CD4-positive, alpha-beta T cell (primary cell): ENCODE measurements around the gene CDH16. TPM values are rescaled to one million over a fixed set of nuclear protein-coding genes. Genes with fewer than 3 reads are reported as not detected.

Experiments used
- ATAC-seq: fragments of 200-7000 bp; cut with Tn5 transposase; one replicate; pipeline ENCODE4 v1.10.0; 2022; ENCODE audit warnings: mild to moderate bottlenecking; ENCODE audit not compliant: poor library complexity
- CTCF ChIA-PET: fragments of 350-600 bp; sonication (Branson Sonifier 250); formaldehyde crosslinking; loops from one replicate; lab custom pipeline; 2021; ENCODE audit warnings: antibody characterized with exemption, inconsistent platforms; lab: Charles Lee
- POLR2A ChIA-PET: fragments of 350-600 bp; sonication (Branson Sonifier 250); formaldehyde crosslinking; loops from one replicate; lab custom pipeline; 2021; ENCODE audit warnings: antibody characterized with exemption, inconsistent platforms; lab: Charles Lee
- DNase-seq, 14 experiments: peaks; one replicate each; pipeline ENCODE4 v3.0.0-alpha.2; 2013 to 2020; ENCODE audit warnings: mixed read lengths in 2 of 14
- H3K27ac ChIP-seq, 2 donors: one replicate each; pipeline versions ENCODE4 v1.5.1 to v1.7.0; 2013; ENCODE audit warnings: low read length in 2 of 2, low read depth in 1 of 2, mild to moderate bottlenecking in 1 of 2
- H3K27me3 ChIP-seq, 2 experiments: 1 replicate in 1 of 2; 2 replicates in 1 of 2; pipeline versions ENCODE4 v1.6.1 to v1.7.0; 2013; ENCODE audit warnings: low read length in 2 of 2, control low read depth in 1 of 2, mild to moderate bottlenecking in 1 of 2, moderate library complexity in 1 of 2; ENCODE audit not compliant: insufficient read depth in 2 of 2, control insufficient read depth in 1 of 2
- H3K36me3 ChIP-seq: one replicate; pipeline ENCODE4 v1.6.1; 2013; ENCODE audit warnings: low read length, control low read depth; ENCODE audit not compliant: insufficient read depth
- H3K4me1 ChIP-seq: one replicate; pipeline ENCODE4 v1.6.1; 2013; ENCODE audit warnings: low read length, control low read depth; ENCODE audit not compliant: insufficient read depth
- H3K4me3 ChIP-seq: one replicate; pipeline ENCODE4 v1.5.1; 2013; ENCODE audit warnings: mild to moderate bottlenecking, low read length, moderate library complexity
- H3K9me3 ChIP-seq, 2 experiments: 1 replicate in 1 of 2; 2 replicates in 1 of 2; pipeline versions ENCODE4 v1.6.1 to v1.7.0; 2013; ENCODE audit warnings: low read length in 2 of 2, mild to moderate bottlenecking in 2 of 2, control low read depth in 1 of 2, moderate library complexity in 1 of 2; ENCODE audit not compliant: control insufficient read depth in 1 of 2, insufficient read depth in 1 of 2
- H3K27ac Mint-ChIP-seq: one replicate; pipeline ENCODE4 v1.8.0; 2020; ENCODE audit warnings: mixed read lengths
- H3K27me3 Mint-ChIP-seq: one replicate; pipeline ENCODE4 v1.8.0; 2021; ENCODE audit warnings: mixed read lengths
- H3K36me3 Mint-ChIP-seq: one replicate; pipeline ENCODE4 v1.8.0; 2021; ENCODE audit warnings: low read depth, mixed read lengths
- H3K4me1 Mint-ChIP-seq: one replicate; pipeline ENCODE4 v1.8.0; 2021; ENCODE audit warnings: low read depth, mixed read lengths
- H3K4me3 Mint-ChIP-seq: one replicate; pipeline ENCODE4 v1.8.0; 2020; ENCODE audit warnings: mild to moderate bottlenecking, mixed read lengths
- H3K9me3 Mint-ChIP-seq: one replicate; pipeline ENCODE4 v1.8.0; 2020; ENCODE audit warnings: mixed read lengths
- intact Hi-C, 2 experiments: fragments of 100-400 bp; cut with DNase I in 1 of 2; cut with micrococcal nuclease in 1 of 2; formaldehyde crosslinking; loops; one replicate each; pipeline versions ENCODE4 v1.15.1 to v1.9.0; 2023 to 2025; cut with DNase I, micrococcal nuclease
- total RNA-seq, 174 experiments: library from RNA in 2 of 174; stranded (reverse) in 2 of 174; gene quantifications; one replicate each; pipeline ENCODE4 v1.2.3 and lab custom pipeline; 2021 to 2026
- TF ChIP-seq, protein P1 (sequence below): fragments of 200-600 bp; IDR thresholded peaks from one replicate; pipeline ENCODE4 v1.8.0; 2022; ENCODE audit warnings: antibody characterized with exemption, mild to moderate bottlenecking

CDH16 gene
- total RNA-seq, 2 experiments from 2014 or later = not detected

DNA sequence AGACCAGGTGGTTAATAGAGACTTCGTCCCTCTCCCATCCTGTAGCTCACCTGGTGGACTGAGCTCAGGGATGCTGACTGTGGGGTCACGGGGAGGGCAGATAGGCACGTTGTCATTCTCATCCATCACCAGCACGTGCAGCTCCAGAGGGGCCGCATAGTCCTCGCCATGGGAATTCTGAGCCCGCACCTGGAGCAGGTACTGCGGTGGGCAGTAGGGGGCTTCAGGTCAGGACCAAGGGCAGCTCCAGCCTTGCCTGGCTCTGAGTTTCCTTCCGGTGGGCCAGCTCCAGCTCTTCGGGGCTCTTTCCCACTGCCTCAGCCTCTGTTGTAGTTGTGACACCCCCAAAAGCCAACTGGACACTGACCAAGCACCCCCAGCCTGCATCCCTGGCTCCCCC lies 5.6 kb downstream of the CDH16 start:
- Mint-ChIP-seq H3K36me3 (no peaks in the 10 kb centered on the region), H3K4me3 (no peak overlapping the region), H3K4me1 (no peaks in the 10 kb centered on the region), H3K27ac (no peak overlapping the region), H3K27me3 (no peaks in the 10 kb centered on the region), H3K9me3 (no peaks in the 10 kb centered on the region)
- Histone ChIP-seq H3K9me3 (no peaks in the 10 kb centered on the region), H3K27ac (no peak overlapping the region), H3K36me3 (no peaks in the 10 kb centered on the region), H3K4me3 (no peak overlapping the region), H3K4me1 (no peaks in the 10 kb centered on the region), H3K27me3 (peaks cover 0 to 2% of the 10 kb centered on the region in 2 experiments)
- ATAC-seq (no peak), DNase-seq (no peak)
- TF ChIP-seq, protein P1, sequence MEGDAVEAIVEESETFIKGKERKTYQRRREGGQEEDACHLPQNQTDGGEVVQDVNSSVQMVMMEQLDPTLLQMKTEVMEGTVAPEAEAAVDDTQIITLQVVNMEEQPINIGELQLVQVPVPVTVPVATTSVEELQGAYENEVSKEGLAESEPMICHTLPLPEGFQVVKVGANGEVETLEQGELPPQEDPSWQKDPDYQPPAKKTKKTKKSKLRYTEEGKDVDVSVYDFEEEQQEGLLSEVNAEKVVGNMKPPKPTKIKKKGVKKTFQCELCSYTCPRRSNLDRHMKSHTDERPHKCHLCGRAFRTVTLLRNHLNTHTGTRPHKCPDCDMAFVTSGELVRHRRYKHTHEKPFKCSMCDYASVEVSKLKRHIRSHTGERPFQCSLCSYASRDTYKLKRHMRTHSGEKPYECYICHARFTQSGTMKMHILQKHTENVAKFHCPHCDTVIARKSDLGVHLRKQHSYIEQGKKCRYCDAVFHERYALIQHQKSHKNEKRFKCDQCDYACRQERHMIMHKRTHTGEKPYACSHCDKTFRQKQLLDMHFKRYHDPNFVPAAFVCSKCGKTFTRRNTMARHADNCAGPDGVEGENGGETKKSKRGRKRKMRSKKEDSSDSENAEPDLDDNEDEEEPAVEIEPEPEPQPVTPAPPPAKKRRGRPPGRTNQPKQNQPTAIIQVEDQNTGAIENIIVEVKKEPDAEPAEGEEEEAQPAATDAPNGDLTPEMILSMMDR = no peak
- ChIA-PET POLR2A (no interaction called here), CTCF (interaction anchor here (1.2 kb wide), 1 partner anchor 27 kb away, joined by 3 read pairs; no protein-coding TSS in a partner anchor)
- intact Hi-C loops = no loop called here

GRCh38 chr16:66911801-66912200 lies 6.9 kb downstream of the CDH16 start:
- intact Hi-C loops = no loop called here
- H3K27ac Mint-ChIP-seq = no peak overlapping the region
- H3K36me3 Mint-ChIP-seq = no peaks in the 10 kb centered on the region
- TF ChIP-seq, protein P1 = no peak
- Histone ChIP-seq H3K27ac (no peak overlapping the region), H3K4me1 (no peaks in the 10 kb centered on the region), H3K4me3 (no peak overlapping the region), H3K9me3 (no peaks in the 10 kb centered on the region), H3K27me3 (no peaks in the 10 kb centered on the region), H3K36me3 (no peaks in the 10 kb centered on the region)
- CTCF ChIA-PET = interaction anchor here (0.8 kb wide), 1 partner anchor 972 kb away, joined by 3 read pairs; no protein-coding TSS in a partner anchor
- ATAC-seq (no peak), DNase-seq (no peak)
- no peak overlapping the region for H3K4me3 Mint-ChIP-seq
- POLR2A ChIA-PET = no interaction called here
- H3K27me3 Mint-ChIP-seq = no peaks in the 10 kb centered on the region
- H3K4me1 Mint-ChIP-seq = no peaks in the 10 kb centered on the region
- H3K9me3 Mint-ChIP-seq = no peaks in the 10 kb centered on the region

DNA sequence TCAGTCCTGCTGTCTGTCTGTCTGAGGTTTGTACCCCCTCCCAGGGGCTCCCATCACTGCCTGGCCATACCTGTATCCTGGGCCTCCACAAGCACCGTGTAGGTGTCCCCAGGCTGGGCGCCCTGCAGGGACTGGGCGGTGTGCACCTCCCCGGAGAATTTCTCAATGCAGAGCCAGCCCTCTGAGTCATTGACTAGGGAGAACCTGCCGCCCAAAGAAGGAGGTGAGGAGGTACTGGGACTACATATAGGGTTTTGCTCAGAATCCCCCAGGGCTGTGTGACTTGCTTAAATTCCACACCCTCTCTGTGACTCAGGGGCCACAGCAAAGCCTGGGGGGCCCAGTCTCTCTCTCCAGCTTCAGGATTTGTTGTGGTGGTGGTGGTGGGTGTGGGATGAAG lies 7.6 kb downstream of the CDH16 start:
- ATAC-seq = no peak
- Histone ChIP-seq H3K27ac (no peak overlapping the region), H3K4me3 (no peak overlapping the region), H3K36me3 (no peaks in the 10 kb centered on the region), H3K27me3 (no peaks in the 10 kb centered on the region), H3K4me1 (peaks cover under 1% of the 10 kb centered on the region), H3K9me3 (no peaks in the 10 kb centered on the region)
- intact Hi-C loops = no loop called here
- POLR2A ChIA-PET = no interaction called here
- Mint-ChIP-seq H3K9me3 (no peaks in the 10 kb centered on the region), H3K4me1 (peaks cover 5% of the 10 kb centered on the region), H3K36me3 (no peaks in the 10 kb centered on the region), H3K4me3 (no peak overlapping the region), H3K27ac (no peak overlapping the region), H3K27me3 (no peaks in the 10 kb centered on the region)
- TF ChIP-seq, protein P1 = no peak
- no peak for DNase-seq
- CTCF ChIA-PET = interaction anchor here (0.8 kb wide), 1 partner anchor 973 kb away, joined by 3 read pairs; no protein-coding TSS in a partner anchor
